SK-N-SH (cell line): ENCODE measurements around the gene EPDR1. TPM values are rescaled to one million over a fixed set of nuclear protein-coding genes. Genes with fewer than 3 reads are reported as not detected.

Source experiments
- CTCF ChIA-PET: fragments of 300-600, 350-600 bp; formaldehyde crosslinking; extraction: SDS; loops from one replicate; lab custom pipeline; 2021; lab: Yijun Ruan, JAX
- POLR2A ChIA-PET: fragments of 350-600 bp; sonication (Branson Sonifier 250); formaldehyde crosslinking; extraction: SDS; loops from one replicate; lab custom pipeline; 2020; ENCODE audit warnings: antibody characterized with exemption, inconsistent platforms; lab: Yijun Ruan, JAX
- DNase-seq: peaks from one replicate; pipeline ENCODE4 v3.0.0; 2012
- H2AFZ ChIP-seq: fragments of 200-600 bp; sonication (generic); 2 replicates; pipeline ENCODE4 v1.8.1; 2016; ENCODE audit warnings: antibody characterized with exemption, mild to moderate bottlenecking, low read depth
- H3F3A ChIP-seq: fragments of 200-600 bp; sonication (generic); replicated peaks from 2 replicates; pipeline ENCODE3; 2016; ENCODE audit warnings: antibody characterized with exemption, mild to moderate bottlenecking; ENCODE audit not compliant: insufficient read depth
- H3K27ac ChIP-seq, 2 experiments: fragments of 200-500 bp in 1 of 2; fragments of 200-600 bp in 1 of 2; sonication (Bioruptor generic) in 1 of 2; sonication (generic), shearing (Covaris generic) in 1 of 2; 2 replicates each; pipeline versions ENCODE4 v1.5.1 to v1.6.1; 2014 to 2016; ENCODE audit warnings: low read depth in 2 of 2, inconsistent platforms in 1 of 2, low read length in 1 of 2, mild to moderate bottlenecking in 1 of 2, mixed read lengths in 1 of 2
- H3K27me3 ChIP-seq: fragments of 200-600 bp; sonication (generic), shearing (Covaris generic); 2 replicates; pipeline ENCODE4 v1.6.1; 2016; ENCODE audit warnings: mixed run types; ENCODE audit not compliant: insufficient read depth
- H3K36me3 ChIP-seq, 2 experiments: fragments of 200-500 bp in 1 of 2; fragments of 200-600 bp in 1 of 2; sonication (Bioruptor generic) in 1 of 2; sonication (generic) in 1 of 2; replicated peaks in 1 of 2; 2 replicates each; pipeline versions ENCODE3 to v1.5.1; 2014 to 2016; ENCODE audit warnings: low read length in 1 of 2, mild to moderate bottlenecking in 1 of 2; ENCODE audit not compliant: insufficient read depth in 2 of 2, control insufficient read depth in 1 of 2
- H3K4me1 ChIP-seq, 2 experiments: fragments of 200-500 bp in 1 of 2; fragments of 200-600 bp in 1 of 2; sonication (Bioruptor generic) in 1 of 2; sonication (generic), shearing (Covaris generic) in 1 of 2; 2 replicates each; pipeline versions ENCODE4 v1.5.1 to v1.6.1; 2014 to 2016; ENCODE audit warnings: low read depth in 1 of 2, low read length in 1 of 2, mixed run types in 1 of 2; ENCODE audit not compliant: insufficient read depth in 2 of 2, control insufficient read depth in 1 of 2
- H3K4me2 ChIP-seq: fragments of 200-600 bp; sonication (generic), shearing (Covaris generic); 2 replicates; pipeline ENCODE4 v1.6.1; 2017; ENCODE audit warnings: mixed run types
- H3K4me3 ChIP-seq, 2 experiments: fragments of 200-500 bp in 1 of 2; fragments of 200-600 bp in 1 of 2; sonication (Bioruptor generic) in 1 of 2; sonication (generic), shearing (Covaris generic) in 1 of 2; 2 replicates each; pipeline versions ENCODE4 v1.5.1 to v1.8.1; 2014 to 2016; ENCODE audit warnings: low read depth in 2 of 2, inconsistent platforms in 1 of 2, low read length in 1 of 2, mild to moderate bottlenecking in 1 of 2, mixed read lengths in 1 of 2, moderate library complexity in 1 of 2
- H3K79me2 ChIP-seq: fragments of 200-600 bp; sonication (generic); 2 replicates; pipeline ENCODE4 v1.8.1; 2017; ENCODE audit warnings: mild to moderate bottlenecking; ENCODE audit not compliant: insufficient read depth
- H3K9ac ChIP-seq: fragments of 200-600 bp; sonication (generic); 2 replicates; pipeline ENCODE4 v1.6.1; 2017; ENCODE audit warnings: mixed run types
- H3K9me2 ChIP-seq: fragments of 200-600 bp; sonication (generic); 2 replicates; pipeline ENCODE4 v1.6.1; 2017; ENCODE audit warnings: mixed run types
- H3K9me3 ChIP-seq: fragments of 200-600 bp; sonication (generic); 2 replicates; pipeline ENCODE4 v1.6.1; 2017; ENCODE audit warnings: mixed run types, mild to moderate bottlenecking, moderate library complexity
- H4K20me1 ChIP-seq: fragments of 200-600 bp; sonication (generic); 2 replicates; pipeline ENCODE4 v1.6.1; 2017; ENCODE audit warnings: mild to moderate bottlenecking, mixed run types; ENCODE audit not compliant: insufficient read depth
- CHD2 ChIP-seq: fragments of 150-350 bp; IDR thresholded peaks from 2 replicates; pipeline ENCODE4 v1.6.1; 2018; ENCODE audit warnings: low read length; ENCODE audit not compliant: partially characterized antibody
- ELF1 ChIP-seq: IDR thresholded peaks from 2 replicates; pipeline ENCODE4 v1.4.0; 2012
- EP300 ChIP-seq, 2 experiments: IDR thresholded peaks; 2 replicates each; pipeline versions ENCODE4 v1.4.0 to v1.6.1; 2012; ENCODE audit warnings: borderline replicate concordance in 1 of 2, low read depth in 1 of 2, low read length in 1 of 2
- EZH2phosphoT487 ChIP-seq: fragments of 200-600 bp; sonication (generic); IDR thresholded peaks from 2 replicates; pipeline ENCODE4 v1.6.1; 2017; ENCODE audit warnings: low read depth, mixed run types, mild to moderate bottlenecking, antibody characterized with exemption, moderate library complexity, borderline replicate concordance
- FOSL2 ChIP-seq: IDR thresholded peaks from 2 replicates; pipeline ENCODE4 v1.4.0; 2012; ENCODE audit warnings: low read depth, mild to moderate bottlenecking, moderate library complexity, borderline replicate concordance
- FOXJ3 ChIP-seq: sonication (generic); formaldehyde crosslinking; IDR thresholded peaks from 2 replicates; pipeline ENCODE4 v1.5.1; 2020; ENCODE audit warnings: mild to moderate bottlenecking, missing genetic modification reagents
- GABPA ChIP-seq: IDR thresholded peaks from 2 replicates; pipeline ENCODE4 v1.4.0; 2012; ENCODE audit warnings: low read depth, mild to moderate bottlenecking
- GATA2 ChIP-seq: sonication (generic); formaldehyde crosslinking; IDR thresholded peaks from 2 replicates; pipeline ENCODE4 v1.5.0; 2020; ENCODE audit warnings: mild to moderate bottlenecking, missing genetic modification reagents
- JUND ChIP-seq: IDR thresholded peaks from 2 replicates; pipeline ENCODE4 v1.4.0; 2012
- MEF2A ChIP-seq: IDR thresholded peaks from 2 replicates; pipeline ENCODE4 v1.4.0; 2012; ENCODE audit warnings: low read depth, borderline replicate concordance
- MXI1 ChIP-seq: IDR thresholded peaks from 2 replicates; pipeline ENCODE4 v1.6.1; 2012; ENCODE audit warnings: mild to moderate bottlenecking, low read depth, low read length, improper control_type of control experiment
- NRF1 ChIP-seq: IDR thresholded peaks from 2 replicates; pipeline ENCODE4 v1.6.1; 2012; ENCODE audit warnings: low read depth, mild to moderate bottlenecking, low read length
- POLR2AphosphoS5 ChIP-seq: IDR thresholded peaks from 2 replicates; pipeline ENCODE4 v1.6.1; 2012; ENCODE audit warnings: low read depth, low read length
- RFX5 ChIP-seq: IDR thresholded peaks from 2 replicates; pipeline ENCODE4 v1.6.1; 2012; ENCODE audit warnings: mild to moderate bottlenecking, improper control_type of control experiment, low read length
- RXRA ChIP-seq: IDR thresholded peaks from 2 replicates; pipeline ENCODE4 v1.4.0; 2012; ENCODE audit warnings: low read depth, mild to moderate bottlenecking, borderline replicate concordance
- SIN3A ChIP-seq: IDR thresholded peaks from 2 replicates; pipeline ENCODE4 v1.6.1; 2012; ENCODE audit warnings: low read depth, mild to moderate bottlenecking, low read length, moderate library complexity, borderline replicate concordance
- SMC3 ChIP-seq: IDR thresholded peaks from 2 replicates; pipeline ENCODE4 v1.6.1; 2012; ENCODE audit warnings: low read depth, low read length, improper control_type of control experiment
- TCF12 ChIP-seq: IDR thresholded peaks from 2 replicates; pipeline ENCODE4 v1.4.0; 2012
- USF2 ChIP-seq: fragments of 150-350 bp; IDR thresholded peaks from 2 replicates; pipeline ENCODE4 v1.6.1; 2017; ENCODE audit warnings: antibody characterized with exemption, low read length, low read depth, borderline replicate concordance
- YY1 ChIP-seq: IDR thresholded peaks from 2 replicates; pipeline ENCODE4 v1.4.0; 2012; ENCODE audit warnings: low read depth, mild to moderate bottlenecking
- WGBS: methylation state at CpG from one replicate; pipeline ENCODE4 v1.1.6; 2017; ENCODE audit warnings: low lambda C conversion rate; 5-methylcytosine and 5-hydroxymethylcytosine counted together
- polyA plus RNA-seq, 3 experiments: library from polyadenylated mRNA; depleted of rRNA; stranded (reverse); fragments of >200 nt; gene quantifications; 2 replicates each; pipeline ENCODE4 v1.2.3, GENCODE V29; 2012
- TF ChIP-seq, protein P1 (sequence below): fragments of 200-600 bp; sonication (generic); IDR thresholded peaks from 2 replicates; pipeline ENCODE4 v1.6.1; 2017; ENCODE audit warnings: antibody characterized with exemption, mild to moderate bottlenecking, moderate library complexity
- TF ChIP-seq, protein P2 (sequence below): IDR thresholded peaks from 2 replicates; pipeline ENCODE4 v1.6.1; 2012; ENCODE audit warnings: mild to moderate bottlenecking, low read depth, low read length, moderate library complexity

EPDR1 gene
- polyA plus RNA-seq, 1 of the 3 experiments (the other 2 are of a cell fraction): 7.4 TPM

GRCh38 chr7:37971491-37971890 is 51.1 kb downstream of the EPDR1 start (continued):
- no peak for TF ChIP-seq SMC3
- no peak for TF ChIP-seq YY1
- TF ChIP-seq, protein P1, sequence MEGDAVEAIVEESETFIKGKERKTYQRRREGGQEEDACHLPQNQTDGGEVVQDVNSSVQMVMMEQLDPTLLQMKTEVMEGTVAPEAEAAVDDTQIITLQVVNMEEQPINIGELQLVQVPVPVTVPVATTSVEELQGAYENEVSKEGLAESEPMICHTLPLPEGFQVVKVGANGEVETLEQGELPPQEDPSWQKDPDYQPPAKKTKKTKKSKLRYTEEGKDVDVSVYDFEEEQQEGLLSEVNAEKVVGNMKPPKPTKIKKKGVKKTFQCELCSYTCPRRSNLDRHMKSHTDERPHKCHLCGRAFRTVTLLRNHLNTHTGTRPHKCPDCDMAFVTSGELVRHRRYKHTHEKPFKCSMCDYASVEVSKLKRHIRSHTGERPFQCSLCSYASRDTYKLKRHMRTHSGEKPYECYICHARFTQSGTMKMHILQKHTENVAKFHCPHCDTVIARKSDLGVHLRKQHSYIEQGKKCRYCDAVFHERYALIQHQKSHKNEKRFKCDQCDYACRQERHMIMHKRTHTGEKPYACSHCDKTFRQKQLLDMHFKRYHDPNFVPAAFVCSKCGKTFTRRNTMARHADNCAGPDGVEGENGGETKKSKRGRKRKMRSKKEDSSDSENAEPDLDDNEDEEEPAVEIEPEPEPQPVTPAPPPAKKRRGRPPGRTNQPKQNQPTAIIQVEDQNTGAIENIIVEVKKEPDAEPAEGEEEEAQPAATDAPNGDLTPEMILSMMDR: no peak
- TF ChIP-seq POLR2AphosphoS5: no peak

DNA sequence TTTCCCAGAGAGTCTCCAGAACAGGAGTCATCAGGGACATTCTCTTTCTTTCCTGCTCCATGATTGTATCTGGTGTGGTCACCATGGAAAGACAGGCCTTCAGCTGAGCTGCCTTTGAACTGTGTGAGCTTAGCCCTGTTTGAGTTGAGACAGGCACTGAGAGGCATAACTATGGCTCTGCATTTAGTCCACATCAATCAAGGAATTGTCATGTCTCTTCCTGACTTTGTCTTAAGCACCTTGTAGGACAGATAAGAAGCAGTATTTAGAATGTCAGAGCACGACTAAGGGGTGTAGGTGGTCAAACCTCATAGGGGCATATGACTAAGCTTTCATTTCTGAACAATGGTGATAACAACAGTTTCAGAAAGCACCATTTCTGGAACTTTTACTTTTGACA is 53.5 kb downstream of the EPDR1 start:
- Histone ChIP-seq H3K9ac (no peak overlapping the region), H3K4me1 (no peaks in the 10 kb centered on the region), H3K79me2 (no peaks in the 10 kb centered on the region), H3K4me2 (no peak overlapping the region), H4K20me1 (no peaks in the 10 kb centered on the region), H3K36me3 (no peaks in the 10 kb centered on the region), H3K9me2 (no peaks in the 10 kb centered on the region), H3K4me3 (no peak overlapping the region), H2AFZ (no peak overlapping the region), H3K27ac (no peak overlapping the region), H3K9me3 (no peaks in the 10 kb centered on the region), H3K27me3 (no peaks in the 10 kb centered on the region), H3F3A (no peaks in the 10 kb centered on the region)
- ChIA-PET CTCF (interaction anchor here (0.9 to 1.6 kb wide), 3 partner anchors 11 to 97 kb away, joined by 3 to 5 read pairs (median 4); no protein-coding TSS in a partner anchor), POLR2A (no interaction called here)
- DNase-seq: no peak
- WGBS: 4% methylated on average over 1 of the region's 1 CpG
- no peak for TF ChIP-seq EP300 (IDR thresholded peaks at IDR 0.05; ENCODE audit: borderline replicate concordance in 1 of 2, low read depth in 1 of 2, low read length in 1 of 2)
- no peak for TF ChIP-seq CHD2
- TF ChIP-seq FOXJ3 (CRISPR knock-in tag): no peak

- Histone ChIP-seq H3K9ac (no peak overlapping the region), H3K9me3 (no peaks in the 10 kb centered on the region), H3K36me3 (no peaks in the 10 kb centered on the region), H3K4me1 (no peaks in the 10 kb centered on the region), H2AFZ (no peak overlapping the region), H4K20me1 (no peaks in the 10 kb centered on the region), H3K79me2 (no peaks in the 10 kb centered on the region), H3K27me3 (no peaks in the 10 kb centered on the region), H3K4me2 (no peak overlapping the region), H3K27ac (no peak overlapping the region), H3F3A (no peaks in the 10 kb centered on the region), H3K9me2 (no peaks in the 10 kb centered on the region), H3K4me3 (no peak overlapping the region)
- 41% methylated on average over 4 of the region's 4 CpGs for WGBS
- no peak for DNase-seq
- CTCF ChIA-PET: interaction anchor here (1.4 to 1.6 kb wide), 2 partner anchors 57 to 96 kb away, joined by 3 to 5 read pairs; no protein-coding TSS in a partner anchor
- POLR2A ChIA-PET: no interaction called here
- TF ChIP-seq USF2 (no peak), MEF2A (no peak), JUND (no peak), RFX5 (no peak), RXRA (no peak), GABPA (no peak), FOSL2 (no peak), MXI1 (no peak), GATA2 (CRISPR knock-in tag) (no peak), SIN3A (no peak), NRF1 (no peak), TCF12 (no peak), EZH2phosphoT487 (no peak), ELF1 (no peak)
- TF ChIP-seq, protein P2, sequence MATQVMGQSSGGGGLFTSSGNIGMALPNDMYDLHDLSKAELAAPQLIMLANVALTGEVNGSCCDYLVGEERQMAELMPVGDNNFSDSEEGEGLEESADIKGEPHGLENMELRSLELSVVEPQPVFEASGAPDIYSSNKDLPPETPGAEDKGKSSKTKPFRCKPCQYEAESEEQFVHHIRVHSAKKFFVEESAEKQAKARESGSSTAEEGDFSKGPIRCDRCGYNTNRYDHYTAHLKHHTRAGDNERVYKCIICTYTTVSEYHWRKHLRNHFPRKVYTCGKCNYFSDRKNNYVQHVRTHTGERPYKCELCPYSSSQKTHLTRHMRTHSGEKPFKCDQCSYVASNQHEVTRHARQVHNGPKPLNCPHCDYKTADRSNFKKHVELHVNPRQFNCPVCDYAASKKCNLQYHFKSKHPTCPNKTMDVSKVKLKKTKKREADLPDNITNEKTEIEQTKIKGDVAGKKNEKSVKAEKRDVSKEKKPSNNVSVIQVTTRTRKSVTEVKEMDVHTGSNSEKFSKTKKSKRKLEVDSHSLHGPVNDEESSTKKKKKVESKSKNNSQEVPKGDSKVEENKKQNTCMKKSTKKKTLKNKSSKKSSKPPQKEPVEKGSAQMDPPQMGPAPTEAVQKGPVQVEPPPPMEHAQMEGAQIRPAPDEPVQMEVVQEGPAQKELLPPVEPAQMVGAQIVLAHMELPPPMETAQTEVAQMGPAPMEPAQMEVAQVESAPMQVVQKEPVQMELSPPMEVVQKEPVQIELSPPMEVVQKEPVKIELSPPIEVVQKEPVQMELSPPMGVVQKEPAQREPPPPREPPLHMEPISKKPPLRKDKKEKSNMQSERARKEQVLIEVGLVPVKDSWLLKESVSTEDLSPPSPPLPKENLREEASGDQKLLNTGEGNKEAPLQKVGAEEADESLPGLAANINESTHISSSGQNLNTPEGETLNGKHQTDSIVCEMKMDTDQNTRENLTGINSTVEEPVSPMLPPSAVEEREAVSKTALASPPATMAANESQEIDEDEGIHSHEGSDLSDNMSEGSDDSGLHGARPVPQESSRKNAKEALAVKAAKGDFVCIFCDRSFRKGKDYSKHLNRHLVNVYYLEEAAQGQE: no peak
Measured at GRCh38 chr7:37974711-37975110, 54.3 kb downstream of the EPDR1 start.
